ENCODE measurements around the gene GFI1B.
"Not testable (repeated sequence)": the region's sequence is repeated elsewhere in the genome, so short reads cannot be mapped to it uniquely, and the experiment has no call there.

GFI1B gene

GRCh38 chr9:133027134-133027533 lies 48.6 kb downstream of the GFI1B start:
- peaks cover 18% of the 10 kb centered on the region for H3K4me1 ChIP-seq (ENCODE audit: control insufficient read depth, insufficient read depth, low read length)
- no peak overlapping the region for H3K9ac ChIP-seq (ENCODE audit: low read length)
- no peaks in the 10 kb centered on the region for H3K27me3 ChIP-seq (replicated peaks; ENCODE audit: control insufficient read depth, insufficient read depth, low read length)
- no peak overlapping the region for H3K4me3 ChIP-seq (ENCODE audit: low read length)
- no peak for DNase-seq (ENCODE audit: low read depth)
- H3K36me3 ChIP-seq (ENCODE audit: control insufficient read depth, insufficient read depth, low read length, severe bottlenecking), result no peaks in the 10 kb centered on the region
- H3K9me3 ChIP-seq (ENCODE audit: control insufficient read depth, low read length), result no peaks in the 10 kb centered on the region

- H3K27me3 ChIP-seq (replicated peaks; ENCODE audit: control insufficient read depth, insufficient read depth, low read length), result no peaks in the 10 kb centered on the region
- H3K4me3 ChIP-seq (ENCODE audit: low read length), result no peak overlapping the region
- no peak for DNase-seq (ENCODE audit: low read depth)
- peaks cover 23% of the 10 kb centered on the region for H3K4me1 ChIP-seq (ENCODE audit: control insufficient read depth, insufficient read depth, low read length)
- H3K9ac ChIP-seq (ENCODE audit: low read length), result no peak overlapping the region
- H3K36me3 ChIP-seq (ENCODE audit: control insufficient read depth, insufficient read depth, low read length, severe bottlenecking), result no peaks in the 10 kb centered on the region
- H3K9me3 ChIP-seq (ENCODE audit: control insufficient read depth, low read length), result no peaks in the 10 kb centered on the region
Observed at GRCh38 chr9:133028221-133028620, 49.7 kb downstream of the GFI1B start.

GRCh38 chr9:133029994-133030316 lies 51.5 kb downstream of the GFI1B start:
- DNase-seq (ENCODE audit: low read depth), result no peak
- no peaks in the 10 kb centered on the region for H3K9me3 ChIP-seq (ENCODE audit: control insufficient read depth, low read length)
- H3K36me3 ChIP-seq (ENCODE audit: control insufficient read depth, insufficient read depth, low read length, severe bottlenecking), result no peaks in the 10 kb centered on the region
- peaks cover 23% of the 10 kb centered on the region for H3K4me1 ChIP-seq (ENCODE audit: control insufficient read depth, insufficient read depth, low read length)
- peak overlapping the region; percentile 100 for H3K4me3 ChIP-seq (ENCODE audit: low read length)
- H3K9ac ChIP-seq (ENCODE audit: low read length), result peak overlapping the region; percentile 99
- no peaks in the 10 kb centered on the region for H3K27me3 ChIP-seq (replicated peaks; ENCODE audit: control insufficient read depth, insufficient read depth, low read length)

- H3K9me3 ChIP-seq (ENCODE audit: control insufficient read depth, low read length), result no peaks in the 10 kb centered on the region
- no peaks in the 10 kb centered on the region for H3K36me3 ChIP-seq (ENCODE audit: control insufficient read depth, insufficient read depth, low read length, severe bottlenecking)
- H3K4me3 ChIP-seq (ENCODE audit: low read length), result peak within 1 kb of the TSS; percentile 100
- DNase-seq (ENCODE audit: low read depth), result peak; percentile 99
- H3K9ac ChIP-seq (ENCODE audit: low read length), result peak within 1 kb of the TSS; percentile 99
- peaks cover 23% of the 10 kb centered on the region for H3K4me1 ChIP-seq (ENCODE audit: control insufficient read depth, insufficient read depth, low read length)
- H3K27me3 ChIP-seq (replicated peaks; ENCODE audit: control insufficient read depth, insufficient read depth, low read length), result no peaks in the 10 kb centered on the region
Observed at GRCh38 chr9:133030317-133031129, 52.0 kb downstream of the GFI1B start, which contains the start of gene GTF3C5. Gene GTF3C5, plus strand, starts transcription at chr9:133030997. Its CDS starts 15 bp downstream, at chr9:133031012.

- no peaks in the 10 kb centered on the region for H3K9me3 ChIP-seq (ENCODE audit: control insufficient read depth, low read length)
- peak overlapping the region; percentile 99 for H3K9ac ChIP-seq (ENCODE audit: low read length)
- DNase-seq (ENCODE audit: low read depth), result no peak
- H3K4me3 ChIP-seq (ENCODE audit: low read length), result peak overlapping the region; percentile 100
- no peaks in the 10 kb centered on the region for H3K27me3 ChIP-seq (replicated peaks; ENCODE audit: control insufficient read depth, insufficient read depth, low read length)
- peaks cover 23% of the 10 kb centered on the region for H3K4me1 ChIP-seq (ENCODE audit: control insufficient read depth, insufficient read depth, low read length)
- H3K36me3 ChIP-seq (ENCODE audit: control insufficient read depth, insufficient read depth, low read length, severe bottlenecking), result no peaks in the 10 kb centered on the region
Observed at GRCh38 chr9:133031130-133031422, 52.6 kb downstream of the GFI1B start.

GRCh38 chr9:133031496-133031911 lies 53.0 kb downstream of the GFI1B start:
- Histone ChIP-seq H3K27me3 (replicated peaks; ENCODE audit: control insufficient read depth, insufficient read depth, low read length) (no peaks in the 10 kb centered on the region), H3K4me1 (ENCODE audit: control insufficient read depth, insufficient read depth, low read length) (peaks cover 23% of the 10 kb centered on the region), H3K4me3 (ENCODE audit: low read length) (peak overlapping the region; percentile 100), H3K9ac (ENCODE audit: low read length) (peak overlapping the region; percentile 99), H3K36me3 (ENCODE audit: control insufficient read depth, insufficient read depth, low read length, severe bottlenecking) (no peaks in the 10 kb centered on the region), H3K9me3 (ENCODE audit: control insufficient read depth, low read length) (no peaks in the 10 kb centered on the region)
- no peak for DNase-seq (ENCODE audit: low read depth)

- H3K9me3 ChIP-seq (ENCODE audit: control insufficient read depth, low read length), result no peaks in the 10 kb centered on the region
- H3K36me3 ChIP-seq (ENCODE audit: control insufficient read depth, insufficient read depth, low read length, severe bottlenecking), result no peaks in the 10 kb centered on the region
- no peak for DNase-seq (ENCODE audit: low read depth)
- H3K4me1 ChIP-seq (ENCODE audit: control insufficient read depth, insufficient read depth, low read length), result peaks cover 23% of the 10 kb centered on the region
- H3K4me3 ChIP-seq (ENCODE audit: low read length), result peak overlapping the region; percentile 100
- no peaks in the 10 kb centered on the region for H3K27me3 ChIP-seq (replicated peaks; ENCODE audit: control insufficient read depth, insufficient read depth, low read length)
- H3K9ac ChIP-seq (ENCODE audit: low read length), result peak overlapping the region; percentile 99
Observed at GRCh38 chr9:133032171-133032570, 53.7 kb downstream of the GFI1B start.

- H3K4me3 ChIP-seq (ENCODE audit: low read length), result no peak overlapping the region
- H3K27me3 ChIP-seq (replicated peaks; ENCODE audit: control insufficient read depth, insufficient read depth, low read length), result no peaks in the 10 kb centered on the region
- H3K36me3 ChIP-seq (ENCODE audit: control insufficient read depth, insufficient read depth, low read length, severe bottlenecking), result no peaks in the 10 kb centered on the region
- H3K4me1 ChIP-seq (ENCODE audit: control insufficient read depth, insufficient read depth, low read length), result peaks cover 15% of the 10 kb centered on the region
- H3K9ac ChIP-seq (ENCODE audit: low read length), result no peak overlapping the region
- no peaks in the 10 kb centered on the region for H3K9me3 ChIP-seq (ENCODE audit: control insufficient read depth, low read length)
- no peak for DNase-seq (ENCODE audit: low read depth)
Observed at GRCh38 chr9:133035669-133036068, 57.2 kb downstream of the GFI1B start.

- DNase-seq (ENCODE audit: low read depth), result no peak
- peaks cover 10% of the 10 kb centered on the region for H3K36me3 ChIP-seq (ENCODE audit: control insufficient read depth, insufficient read depth, low read length, severe bottlenecking)
- no peaks in the 10 kb centered on the region for H3K4me1 ChIP-seq (ENCODE audit: control insufficient read depth, insufficient read depth, low read length)
- no peaks in the 10 kb centered on the region for H3K9me3 ChIP-seq (ENCODE audit: control insufficient read depth, low read length)
- no peaks in the 10 kb centered on the region for H3K27me3 ChIP-seq (replicated peaks; ENCODE audit: control insufficient read depth, insufficient read depth, low read length)
- no peak overlapping the region for H3K9ac ChIP-seq (ENCODE audit: low read length)
- H3K4me3 ChIP-seq (ENCODE audit: low read length), result no peak overlapping the region
Observed at GRCh38 chr9:133037775-133038515, 59.5 kb downstream of the GFI1B start.

- not testable (repeated sequence) for H3K9ac ChIP-seq (ENCODE audit: low read length); H3K4me1 ChIP-seq (ENCODE audit: control insufficient read depth, insufficient read depth, low read length); H3K9me3 ChIP-seq (ENCODE audit: control insufficient read depth, low read length); H3K27me3 ChIP-seq (replicated peaks; ENCODE audit: control insufficient read depth, insufficient read depth, low read length); H3K4me3 ChIP-seq (ENCODE audit: low read length)
- H3K36me3 ChIP-seq (ENCODE audit: control insufficient read depth, insufficient read depth, low read length, severe bottlenecking), result peaks cover 38% of the 10 kb centered on the region
- peak; percentile 63 for DNase-seq (ENCODE audit: low read depth)
Observed at GRCh38 chr9:133040892-133041479, 62.5 kb downstream of the GFI1B start.
